ENCODE results near the gene TWSG1. TPM values are rescaled to one million over a fixed set of nuclear protein-coding genes. Genes with fewer than 3 reads are reported as not detected.
"Not testable (repeated sequence)": the region's sequence is repeated elsewhere in the genome, so short reads cannot be mapped to it uniquely, and the experiment has no call there.

Gene TWSG1
- total RNA-seq, 3 donors from 2014 or later = 34.4 to 45.9 (median 42.7) TPM

- Histone ChIP-seq H3K27ac (no peak overlapping the region), H3K4me3 (no peak overlapping the region), H3K27me3 (no peaks in the 10 kb centered on the region), H3K4me1 (no peaks in the 10 kb centered on the region), H3K9me3 (peaks cover 0 to 9% of the 10 kb centered on the region in 2 donors), H3K36me3 (no peaks in the 10 kb centered on the region)
- DNase-seq (ENCODE audit: low spot score in 2 of 2) = no peak
- intact Hi-C loops (cut with DNase I; ENCODE audit: low total_unique reads) = no loop called here
- no peak for TF ChIP-seq CTCF (IDR thresholded peaks at IDR 0.05)
Measured at GRCh38 chr18:9449600-9450414, 115.2 kb downstream of the TWSG1 start.

- H3K27ac ChIP-seq; H3K36me3 ChIP-seq; H3K27me3 ChIP-seq; H3K4me3 ChIP-seq; H3K4me1 ChIP-seq; intact Hi-C loops (cut with DNase I; ENCODE audit: low total_unique reads); DNase-seq (ENCODE audit: low spot score in 2 of 2): not testable (repeated sequence)
- H3K9me3 ChIP-seq = peaks cover 0 to 15% of the 10 kb centered on the region in 2 donors
Measured at GRCh38 chr18:9450920-9451319, 116.3 kb downstream of the TWSG1 start.

Other genes with a start within 250 kb of the TWSG1 start
- gene NDUFV2, start 232.1 kb upstream of the TWSG1 start, total RNA-seq = 100 to 1,000 TPM; 106 to 116 (median 113) TPM
- 10 to 100 TPM; 47.7 to 66.9 (median 51.5) TPM for gene ANKRD12, start 198.0 kb upstream of the TWSG1 start, total RNA-seq
- gene RALBP1, start 140.7 kb downstream of the TWSG1 start, total RNA-seq = 10 to 100 TPM; 67.2 to 91.2 (median 82.2) TPM

Measured in breast epithelium (tissue), 4 donors.